ENCODE results near the gene SLC16A6. TPM values are rescaled to one million over a fixed set of nuclear protein-coding genes. Genes with fewer than 3 reads are reported as not detected.
"Not testable (repeated sequence)": the region's sequence is repeated elsewhere in the genome, so short reads cannot be mapped to it uniquely, and the experiment has no call there.

SLC16A6 gene
- polyA plus RNA-seq (ENCODE audit: insufficient read length in 3 of 3), result under 1 TPM; 0.51 to 0.85 (median 0.79) TPM

DNA sequence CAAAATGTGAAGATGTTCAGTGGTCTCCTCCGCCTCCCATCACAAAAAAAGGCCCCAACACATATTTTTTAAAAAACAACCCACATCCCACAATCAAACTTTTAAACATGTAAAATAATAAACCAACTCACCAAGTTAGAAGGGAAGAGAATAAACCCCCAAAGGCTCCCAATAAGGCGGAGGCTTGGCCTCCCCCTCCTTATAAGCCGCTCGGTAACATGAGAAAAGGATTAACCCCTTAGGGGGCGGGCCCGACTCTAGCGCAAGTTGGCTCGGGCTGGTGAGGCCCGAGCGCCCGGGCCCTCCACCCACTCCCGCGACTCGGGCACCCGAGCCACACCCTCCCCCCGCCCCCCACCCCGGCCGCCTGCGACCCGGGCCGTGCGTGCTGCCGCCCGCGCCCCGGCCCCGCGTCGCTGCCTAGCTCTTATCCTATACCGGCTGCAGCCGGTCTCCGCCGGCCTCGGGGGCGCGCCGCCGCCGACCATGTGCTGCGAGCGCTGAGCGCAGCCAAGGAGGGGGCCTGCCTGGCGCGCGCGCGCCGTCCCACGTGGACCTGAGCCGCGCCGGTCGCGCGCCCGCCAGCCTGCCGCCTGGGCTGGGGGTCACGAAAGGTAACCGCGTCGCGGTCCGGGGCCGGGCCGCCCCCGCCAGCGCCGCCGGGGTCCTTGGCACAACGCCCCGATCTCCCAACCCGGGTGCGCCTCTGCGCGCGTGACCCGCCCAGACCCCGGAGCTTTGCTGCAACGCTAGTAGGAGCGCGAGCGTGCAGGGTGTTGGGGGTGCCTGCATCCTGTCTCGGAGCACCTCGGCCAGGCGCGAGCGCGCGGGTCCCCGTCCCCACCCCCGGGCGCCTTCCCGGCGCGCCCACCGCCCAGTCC lies at the start of gene SLC16A6, which contains the start of gene ARSG:
TSS of gene SLC16A6 (minus strand) at position 173 of the 881 bp plus-strand sequence. CDS start 12,807 bp downstream, outside the sequence.
TSS of gene ARSG (plus strand) at position 541 of the 881 bp plus-strand sequence. CDS start 15,999 bp downstream, outside the sequence.
- DNase-seq (ENCODE audit: low read depth in 3 of 3, low spot score in 2 of 3), result peak in 1 of 3 donors; percentile 41

- DNase-seq (ENCODE audit: low read depth in 3 of 3, low spot score in 2 of 3), result no peak
Observed at GRCh38 chr17:68334393-68334792, 43.5 kb upstream of the SLC16A6 start.

DNA sequence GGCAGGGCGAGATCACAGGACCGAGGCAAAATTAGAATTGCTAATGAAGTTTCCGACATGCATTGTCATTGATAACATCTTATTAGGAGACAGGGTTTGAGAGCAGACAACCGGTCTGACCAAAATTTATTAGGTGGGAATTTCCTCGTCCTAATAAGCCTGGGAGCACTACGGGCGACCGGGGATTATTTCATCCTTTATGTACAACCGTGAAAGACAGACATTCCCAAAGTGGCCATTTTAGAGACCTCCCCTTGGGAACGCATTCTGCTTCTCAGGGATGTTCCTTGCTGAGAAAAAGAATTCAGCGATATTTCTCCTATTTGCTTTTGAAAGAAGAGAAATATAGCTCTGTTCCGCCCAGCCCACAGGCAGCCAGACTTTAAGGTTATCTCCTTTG lies 41.0 kb upstream of the SLC16A6 start:
- DNase-seq (ENCODE audit: low read depth in 3 of 3, low spot score in 2 of 3), result not testable (repeated sequence)

- no peak for DNase-seq (ENCODE audit: low read depth in 3 of 3, low spot score in 2 of 3)
Observed at GRCh38 chr17:68329331-68329730, 38.4 kb upstream of the SLC16A6 start.

DNA sequence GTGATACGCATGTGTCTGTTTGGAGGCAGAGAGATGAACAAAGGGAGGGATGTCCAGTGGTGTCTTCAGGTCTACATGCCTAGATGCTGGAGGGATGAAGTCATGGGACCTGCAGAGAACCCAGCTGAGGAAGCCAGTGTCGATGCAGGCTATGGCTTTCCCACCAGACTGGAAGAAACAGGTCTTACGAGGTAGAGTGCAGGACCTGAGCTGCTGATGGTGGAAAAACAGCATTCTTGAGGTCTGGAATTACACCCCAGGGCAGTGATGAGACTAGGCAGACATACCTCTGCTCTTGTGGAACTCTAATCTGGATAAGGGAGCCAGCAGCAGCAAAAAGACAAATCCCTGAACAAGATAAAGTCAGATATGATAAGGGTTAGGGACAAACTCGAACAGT lies 37.7 kb upstream of the SLC16A6 start:
- DNase-seq (ENCODE audit: low read depth in 3 of 3, low spot score in 2 of 3), result no peak

GRCh38 chr17:68327823-68328557 lies 37.1 kb upstream of the SLC16A6 start:
- DNase-seq (ENCODE audit: low read depth in 3 of 3, low spot score in 2 of 3), result no peak

- no peak for DNase-seq (ENCODE audit: low read depth in 3 of 3, low spot score in 2 of 3)
Observed at GRCh38 chr17:68326681-68327080, 35.8 kb upstream of the SLC16A6 start.

DNA sequence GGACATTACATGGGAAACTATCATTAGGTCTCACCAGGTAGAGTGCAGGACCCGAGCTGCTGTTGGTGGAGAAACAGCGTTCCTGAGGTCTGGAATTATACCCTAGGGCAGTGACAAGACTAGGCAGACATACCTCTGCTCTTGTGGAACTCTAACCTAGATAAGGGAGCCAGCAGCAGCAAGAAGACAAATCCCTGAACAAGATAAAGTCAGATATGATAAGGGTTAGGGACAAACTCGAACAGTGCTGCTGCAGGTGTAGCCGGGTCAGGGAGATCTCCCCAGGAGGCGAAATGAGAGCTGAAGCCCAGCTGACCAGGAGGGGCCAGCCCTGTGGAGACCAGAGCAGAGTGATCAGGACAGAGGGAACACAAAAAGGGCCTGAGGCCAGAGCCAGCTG lies 35.0 kb upstream of the SLC16A6 start:
- DNase-seq (ENCODE audit: low read depth in 3 of 3, low spot score in 2 of 3), result no peak

DNA sequence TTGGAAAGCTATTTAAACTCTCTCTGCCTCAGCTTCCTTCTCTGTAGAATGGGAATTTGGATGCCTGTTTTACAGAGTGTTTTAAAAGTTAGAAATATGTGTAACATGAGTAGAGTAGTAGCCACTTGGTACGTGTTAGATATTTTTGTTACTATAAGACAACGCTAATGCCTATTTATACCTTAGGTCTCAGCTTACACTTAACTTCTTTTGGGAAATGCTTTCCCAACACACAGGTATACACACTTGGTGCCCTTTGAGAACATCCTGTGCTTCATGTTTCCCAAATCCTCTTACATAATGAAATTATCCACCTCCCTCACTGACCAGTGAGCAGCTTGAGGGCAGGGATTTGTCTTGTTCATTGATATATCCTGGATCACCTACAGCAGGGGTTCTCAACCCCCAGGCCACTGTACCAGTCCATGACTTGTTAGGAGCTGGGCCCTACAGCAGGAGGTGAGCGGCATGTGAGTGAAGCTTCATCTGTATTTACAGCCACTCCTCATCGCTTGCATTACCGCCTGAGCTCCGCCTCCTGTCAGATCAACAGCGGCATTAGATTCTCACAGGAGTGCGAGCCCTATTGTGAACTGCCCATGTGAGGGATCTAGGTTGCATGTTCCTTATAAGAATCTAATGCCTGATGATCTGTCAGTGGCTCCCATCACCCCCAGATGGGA lies 33.9 kb upstream of the SLC16A6 start:
- no peak for DNase-seq (ENCODE audit: low read depth in 3 of 3, low spot score in 2 of 3)

DNA sequence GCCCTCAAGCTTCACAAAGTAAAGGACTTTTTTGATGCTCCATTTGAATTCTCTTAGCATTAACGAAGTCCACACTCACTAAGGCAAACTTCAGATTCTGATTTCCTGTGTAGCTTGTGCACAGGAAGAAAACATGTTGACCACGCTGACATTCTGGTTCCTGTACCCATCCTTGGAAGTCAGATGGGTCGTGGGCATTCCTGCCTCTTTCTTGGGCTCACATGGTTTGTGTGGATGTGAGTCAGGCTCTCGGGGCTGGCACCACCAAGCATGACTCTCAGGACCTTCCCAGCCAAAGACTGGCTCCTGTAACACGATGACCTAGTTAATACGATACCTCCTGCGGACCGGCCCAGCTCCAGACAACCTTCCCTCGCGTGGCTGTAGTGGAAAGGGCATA lies 33.2 kb upstream of the SLC16A6 start:
- DNase-seq (ENCODE audit: low read depth in 3 of 3, low spot score in 2 of 3), result no peak

- DNase-seq (ENCODE audit: low read depth in 3 of 3, low spot score in 2 of 3), result no peak
Observed at GRCh38 chr17:68322630-68323029, 31.7 kb upstream of the SLC16A6 start.

GRCh38 chr17:68321556-68321954 lies 30.6 kb upstream of the SLC16A6 start:
- no peak for DNase-seq (ENCODE audit: low read depth in 3 of 3, low spot score in 2 of 3)

GRCh38 chr17:68320943-68321555 lies 30.1 kb upstream of the SLC16A6 start:
- DNase-seq (ENCODE audit: low read depth in 3 of 3, low spot score in 2 of 3), result no peak

- no peak for DNase-seq (ENCODE audit: low read depth in 3 of 3, low spot score in 2 of 3)
Observed at GRCh38 chr17:68320311-68320865, 29.5 kb upstream of the SLC16A6 start.

DNA sequence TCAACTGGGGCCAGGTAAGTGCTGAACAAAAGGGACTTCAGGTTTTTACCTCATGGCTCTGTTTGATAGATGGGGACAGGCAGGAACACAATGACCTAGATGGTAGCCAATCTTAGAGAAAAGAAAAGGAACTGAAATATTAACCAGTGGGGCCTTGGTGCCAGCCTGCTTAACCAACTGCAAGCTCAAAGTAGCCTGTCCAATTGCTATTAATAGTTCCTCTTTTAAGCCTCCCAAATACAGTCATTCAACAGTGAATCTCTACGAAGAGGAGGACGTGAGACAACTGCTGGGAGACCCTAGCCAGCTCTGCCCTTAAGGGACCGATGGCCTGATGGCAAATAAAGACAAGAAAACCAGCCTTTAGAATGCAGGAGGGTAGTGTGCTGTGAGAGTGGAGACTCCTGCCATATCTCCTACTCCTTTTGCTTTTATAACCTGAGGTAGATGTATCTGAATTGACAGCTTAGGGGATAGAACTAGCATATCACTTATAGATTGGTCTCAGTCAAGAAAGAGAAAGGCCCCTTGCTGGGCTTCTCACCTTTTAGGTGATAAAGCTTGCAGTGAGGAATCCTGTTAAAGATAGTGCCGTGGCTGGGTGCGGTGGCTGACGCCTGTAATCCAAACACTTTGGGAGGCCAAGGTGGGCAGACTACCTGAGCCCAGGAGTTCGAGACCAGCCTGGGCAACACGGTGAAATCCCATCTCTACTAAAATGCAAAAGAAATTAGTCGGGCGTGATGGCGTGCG lies 28.7 kb upstream of the SLC16A6 start:
- no peak for DNase-seq (ENCODE audit: low read depth in 3 of 3, low spot score in 2 of 3)

DNA sequence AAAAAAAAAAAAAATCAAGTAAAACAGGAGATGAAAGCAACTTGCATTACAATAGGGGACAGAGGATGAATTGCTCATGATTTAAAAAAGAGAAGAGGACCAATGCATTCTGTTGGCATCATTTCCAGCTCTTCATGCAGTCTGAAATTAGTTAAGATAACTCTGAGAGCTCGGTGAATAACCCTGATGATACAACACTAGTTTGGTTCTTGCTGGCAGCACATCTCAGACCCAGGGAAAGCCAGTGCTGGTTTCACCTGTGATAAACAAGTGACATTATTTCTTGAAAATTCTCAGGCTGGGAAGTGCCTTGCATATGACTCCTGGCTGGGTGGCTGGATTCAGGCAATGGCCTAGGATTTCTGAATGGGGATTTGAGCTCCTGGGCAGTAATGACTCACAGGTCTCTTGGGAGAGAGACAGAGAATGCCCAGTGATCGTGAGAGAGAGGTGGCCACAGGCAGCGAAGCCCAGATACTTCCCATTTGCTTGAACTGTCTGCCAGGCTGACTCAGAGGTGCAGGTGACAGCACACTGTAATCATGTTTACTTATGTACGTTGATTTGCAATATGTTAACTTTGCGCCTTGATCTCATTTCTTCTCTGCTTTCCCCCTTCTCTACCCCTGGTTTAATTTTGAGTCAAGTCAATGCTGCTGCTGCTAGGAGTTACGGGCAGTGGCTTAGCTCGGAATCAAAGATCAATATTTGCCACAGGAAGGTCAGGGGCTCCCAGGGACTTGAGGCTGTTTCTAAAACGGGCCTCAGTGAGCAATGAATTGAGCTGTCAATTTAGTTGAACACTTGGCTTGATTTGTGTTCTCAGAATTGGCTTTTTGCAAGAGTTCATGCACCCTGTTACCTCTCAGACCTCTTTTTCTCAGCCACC lies 27.4 kb upstream of the SLC16A6 start:
- no peak for DNase-seq (ENCODE audit: low read depth in 3 of 3, low spot score in 2 of 3)

- no peak for DNase-seq (ENCODE audit: low read depth in 3 of 3, low spot score in 2 of 3)
Observed at GRCh38 chr17:68317458-68317857, 26.5 kb upstream of the SLC16A6 start.

GRCh38 chr17:68315930-68316329 lies 25.0 kb upstream of the SLC16A6 start:
- DNase-seq (ENCODE audit: low read depth in 3 of 3, low spot score in 2 of 3), result no peak
